Epithelial cell of esophagus (primary cell): ENCODE results near the gene ASCL3.
"Not testable (repeated sequence)": the region's sequence is repeated elsewhere in the genome, so short reads cannot be mapped to it uniquely, and the experiment has no call there.

Experiments used
- DNase-seq: peaks from one replicate; pipeline ENCODE4 v3.0.0; 2010; ENCODE audit warnings: low read depth
- H3K4me3 ChIP-seq: 2 replicates; pipeline ENCODE4 v1.5.1; 2011; ENCODE audit warnings: mild to moderate bottlenecking, low read length, control low read depth
- CTCF ChIP-seq: IDR thresholded peaks from 2 replicates; pipeline ENCODE4 v1.5.1; 2011; ENCODE audit warnings: low read depth, mild to moderate bottlenecking, low read length, control low read depth, inconsistent platforms; ENCODE audit not compliant: insufficient read depth; ENCODE audit errors: missing control alignments

Gene ASCL3

GRCh38 chr11:8942518-8943066 is at the start of gene ASCL3:
Gene ASCL3 (minus strand): TSS chr11:8943016. CDS start chr11:8938161, 4,855 bp downstream.
- no peak for DNase-seq
- TF ChIP-seq CTCF: no peak
- H3K4me3 ChIP-seq: no peak within 1 kb of the TSS

GRCh38 chr11:8989453-8989852 is 46.6 kb upstream of the ASCL3 start:
- no peak overlapping the region for H3K4me3 ChIP-seq
- DNase-seq: peak; percentile 17
- TF ChIP-seq CTCF: no peak

- H3K4me3 ChIP-seq: no peak overlapping the region
- TF ChIP-seq CTCF: no peak
- peak; percentile 71 for DNase-seq
Measured at GRCh38 chr11:8988329-8989234, 45.8 kb upstream of the ASCL3 start.

DNA sequence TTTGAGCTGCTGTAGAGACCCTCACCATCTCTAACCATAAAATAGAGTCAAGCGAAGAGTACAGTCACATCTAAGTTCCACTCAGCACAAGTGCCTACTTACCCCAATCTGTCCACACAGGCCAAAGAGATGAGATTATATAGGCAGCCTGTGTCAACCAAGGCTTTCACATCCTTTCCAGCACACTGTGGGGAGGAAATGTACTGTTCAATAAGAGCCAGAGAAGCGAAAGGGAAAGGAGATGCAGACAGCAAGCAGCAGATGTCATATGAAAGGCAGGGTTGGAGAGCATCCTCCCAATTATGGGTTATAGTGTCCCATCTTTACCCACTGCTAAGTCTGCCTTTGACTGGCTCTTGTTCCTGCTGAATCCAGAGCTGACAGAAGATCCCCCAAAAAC is 44.6 kb upstream of the ASCL3 start:
- H3K4me3 ChIP-seq: no peak overlapping the region
- TF ChIP-seq CTCF: no peak
- no peak for DNase-seq

GRCh38 chr11:8986772-8987171 is 44.0 kb upstream of the ASCL3 start:
- not testable (repeated sequence) for H3K4me3 ChIP-seq, DNase-seq

GRCh38 chr11:8985462-8985861 is 42.6 kb upstream of the ASCL3 start:
- H3K4me3 ChIP-seq: no peak overlapping the region
- DNase-seq: no peak
- no peak for TF ChIP-seq CTCF

DNA sequence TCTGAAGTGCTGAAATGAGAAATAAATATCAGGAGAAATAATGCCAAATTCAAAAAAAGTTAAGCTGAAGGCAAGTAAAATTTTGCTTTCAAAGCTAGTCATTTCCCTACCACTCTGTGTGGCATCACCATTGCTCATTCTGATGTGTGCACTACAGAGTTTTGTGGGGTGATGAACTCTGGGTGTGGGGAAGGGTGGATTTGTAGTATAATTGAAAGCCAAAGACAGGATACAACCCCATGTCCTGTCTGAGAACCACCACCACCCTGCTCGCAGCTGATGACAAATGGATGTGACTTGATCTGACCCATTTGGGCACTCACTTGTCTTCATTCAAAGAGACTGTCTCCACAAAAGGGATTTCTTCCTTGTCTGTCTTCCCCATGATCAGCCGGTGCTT is 40.7 kb upstream of the ASCL3 start:
- TF ChIP-seq CTCF: no peak
- H3K4me3 ChIP-seq: no peak overlapping the region
- DNase-seq: no peak
